Cortex of kidney (tissue), 1 donor: ENCODE results near the gene ZNF438.
"Not testable (repeated sequence)": the region's sequence is repeated elsewhere in the genome, so short reads cannot be mapped to it uniquely, and the experiment has no call there.

Source experiments
- DNase-seq: peaks from one replicate; lab custom pipeline; 2025; lab: John Stamatoyannopoulos, UW

ZNF438 gene

DNA sequence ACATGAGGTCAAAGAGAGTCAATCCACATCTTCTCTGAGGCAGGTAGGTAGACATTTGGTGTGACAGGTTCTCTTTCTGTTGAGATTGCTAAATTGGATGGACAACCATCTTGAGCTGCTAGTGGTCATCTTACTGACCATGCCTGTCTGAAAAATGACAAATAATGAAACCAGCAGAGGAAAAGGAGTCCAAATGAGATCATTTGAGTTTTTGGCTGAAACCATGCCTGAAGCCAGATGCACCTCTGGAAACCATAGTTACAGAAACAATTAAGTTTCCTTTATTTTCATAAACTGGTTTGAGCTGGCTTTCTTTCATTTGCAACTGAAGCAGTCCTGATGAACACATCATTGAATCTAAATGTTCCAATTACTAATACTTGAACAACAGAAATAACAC, 100.6 kb downstream of the ZNF438 start:
- DNase-seq: no peak

GRCh38 chr10:30929901-30930520, 101.7 kb downstream of the ZNF438 start:
- DNase-seq: no peak

DNA sequence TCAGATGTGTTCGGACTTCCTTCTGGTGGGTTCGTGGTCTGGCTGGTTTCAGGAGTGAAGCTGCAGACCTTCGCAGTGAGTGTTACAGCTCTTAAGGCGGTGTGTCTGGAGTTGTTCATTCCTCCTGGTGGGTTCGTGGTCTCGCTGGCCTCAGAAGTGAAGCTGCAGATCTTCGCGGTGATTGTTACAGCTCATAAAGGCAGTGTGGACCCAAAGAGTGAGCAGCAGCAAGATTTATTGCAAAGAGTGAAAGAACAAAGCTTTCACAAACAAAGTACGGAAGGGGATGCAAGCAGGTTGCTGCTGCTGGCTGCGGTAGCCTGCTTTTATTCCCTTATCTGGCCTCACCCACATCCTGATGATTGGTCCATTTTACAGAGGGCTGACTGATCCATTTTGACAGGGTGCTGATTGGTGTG, 102.3 kb downstream of the ZNF438 start:
- DNase-seq: not testable (repeated sequence)

DNA sequence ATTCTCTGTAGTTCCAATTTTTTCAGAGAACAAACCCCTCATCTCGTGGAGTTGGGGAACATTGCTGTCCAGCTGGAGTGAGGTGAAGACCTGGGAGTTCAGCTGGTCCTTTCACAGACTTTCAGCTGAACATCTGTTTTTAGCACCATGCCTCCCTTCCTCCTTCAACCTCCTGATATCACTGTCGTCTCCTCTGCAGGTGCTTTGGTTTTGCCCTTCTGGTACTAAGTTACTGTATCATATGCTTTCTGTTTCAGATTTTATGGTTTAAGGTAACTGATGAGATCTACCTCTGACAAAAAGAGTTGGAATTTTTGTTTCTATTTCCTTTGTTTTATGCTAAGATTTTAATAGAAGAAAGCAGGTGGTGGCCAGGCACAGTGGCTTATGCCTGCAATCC, 102.9 kb downstream of the ZNF438 start:
- DNase-seq: no peak

GRCh38 chr10:30918651-30919050, 113.0 kb downstream of the ZNF438 start:
- DNase-seq: no peak

DNA sequence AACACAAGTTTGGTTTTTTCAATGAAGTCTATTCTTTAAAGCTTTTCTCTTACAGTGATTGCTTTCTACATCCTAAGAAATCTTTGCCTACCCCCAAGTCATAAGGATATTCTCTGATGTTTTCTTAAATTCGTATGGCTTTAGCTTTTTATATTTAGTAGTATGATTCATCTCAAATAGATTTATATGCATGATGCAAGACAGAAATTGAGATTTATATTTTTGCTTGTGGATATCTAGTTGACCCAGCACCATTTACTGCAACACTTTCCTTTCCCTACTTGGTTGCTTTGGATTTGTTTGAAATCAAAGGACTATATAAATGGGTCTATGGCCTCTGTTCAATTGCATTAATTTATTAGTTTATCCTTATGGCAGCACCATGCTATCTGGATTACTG, 113.9 kb downstream of the ZNF438 start:
- DNase-seq: no peak

DNA sequence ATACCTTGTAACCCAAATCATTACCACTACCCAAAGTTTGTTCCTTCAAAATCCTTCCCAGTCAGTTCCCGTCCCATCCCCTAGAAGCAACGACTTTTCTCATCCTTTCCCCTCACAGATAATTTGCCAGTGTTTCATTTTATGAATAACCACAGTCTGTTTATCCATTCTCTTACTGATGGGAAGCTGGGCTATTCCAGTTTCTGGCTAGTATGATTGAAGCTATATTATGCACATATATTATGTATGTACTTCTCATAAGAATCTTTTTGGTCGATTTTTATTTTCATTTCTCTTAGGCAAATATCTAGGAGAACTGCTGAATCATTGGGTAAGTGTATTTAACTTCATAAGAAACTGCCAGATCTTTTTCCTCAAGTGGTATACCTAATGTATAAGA, 114.6 kb downstream of the ZNF438 start:
- no peak for DNase-seq

- no peak for DNase-seq
Observed at GRCh38 chr10:30915146-30915545, 116.5 kb downstream of the ZNF438 start.

- no peak for DNase-seq
Observed at GRCh38 chr10:30911303-30911863, 120.3 kb downstream of the ZNF438 start.

- no peak for DNase-seq
Observed at GRCh38 chr10:30903397-30904138, 128.1 kb downstream of the ZNF438 start.

- DNase-seq: no peak
Observed at GRCh38 chr10:30902621-30903396, 128.9 kb downstream of the ZNF438 start.

DNA sequence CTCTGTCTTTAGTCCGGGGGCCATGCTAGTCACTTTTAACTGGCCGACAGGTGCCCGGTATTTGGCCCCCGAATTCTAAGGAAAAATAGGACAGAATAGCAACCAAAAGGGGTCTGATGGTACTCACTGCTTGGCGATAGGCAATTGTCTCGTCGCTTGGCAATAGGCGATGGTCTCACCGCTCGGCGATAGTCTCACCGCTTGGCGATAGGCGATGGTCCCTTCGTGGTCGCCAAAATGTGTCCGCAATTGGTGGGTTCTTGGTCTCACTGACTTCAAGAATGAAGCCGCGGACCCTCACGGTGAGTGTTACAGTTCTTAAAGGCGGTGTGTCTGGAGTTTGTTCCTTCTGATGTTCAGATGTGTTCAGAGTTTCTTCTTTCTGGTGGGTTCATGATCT, 130.2 kb downstream of the ZNF438 start:
- not testable (repeated sequence) for DNase-seq

GRCh38 chr10:30898964-30899363, 132.7 kb downstream of the ZNF438 start:
- no peak for DNase-seq

GRCh38 chr10:30897547-30897946, 134.1 kb downstream of the ZNF438 start:
- DNase-seq: no peak

DNA sequence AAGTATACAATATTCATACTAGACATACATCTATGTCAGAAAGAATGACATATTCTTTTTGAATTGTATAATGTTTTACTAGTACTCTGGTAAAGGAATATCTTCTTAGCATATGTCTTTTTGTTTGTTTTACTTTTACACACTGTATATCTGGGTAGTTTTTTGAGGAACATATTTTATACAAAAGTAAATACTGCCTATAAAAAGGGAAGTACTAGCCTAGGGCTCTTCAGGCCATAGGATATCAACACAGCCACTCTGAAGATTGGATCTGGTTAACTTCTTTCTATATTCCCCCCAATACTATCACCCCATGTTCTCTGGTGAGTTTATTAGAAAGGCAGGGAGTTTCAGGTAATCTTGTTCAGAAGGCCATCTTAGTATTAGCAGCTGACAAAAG, 134.6 kb downstream of the ZNF438 start:
- DNase-seq: no peak

DNA sequence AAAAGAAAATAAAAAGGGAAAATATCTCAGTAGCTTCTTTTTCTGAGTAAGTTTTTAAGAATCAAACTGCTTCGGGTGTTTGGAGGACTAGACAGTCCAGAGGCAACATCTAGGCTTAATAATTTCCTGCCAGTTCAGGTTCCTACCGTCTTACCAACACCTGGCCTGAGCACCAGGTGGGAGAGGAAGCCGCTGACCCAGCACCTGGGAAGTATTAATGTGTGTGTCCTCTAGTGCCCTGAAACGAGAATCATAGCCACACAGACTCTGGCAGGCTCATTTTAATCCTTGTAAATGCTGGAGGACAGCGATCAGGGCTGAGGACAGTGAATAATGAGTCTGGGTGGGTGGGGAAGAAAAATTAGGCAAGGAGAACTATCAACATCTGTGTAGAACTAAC, 137.4 kb downstream of the ZNF438 start:
- no peak for DNase-seq

- DNase-seq: no peak
Observed at GRCh38 chr10:30893208-30893607, 138.5 kb downstream of the ZNF438 start.

- DNase-seq: no peak
Observed at GRCh38 chr10:30887839-30888238, 143.8 kb downstream of the ZNF438 start.

GRCh38 chr10:30885423-30885822, 146.2 kb downstream of the ZNF438 start:
- no peak for DNase-seq

DNA sequence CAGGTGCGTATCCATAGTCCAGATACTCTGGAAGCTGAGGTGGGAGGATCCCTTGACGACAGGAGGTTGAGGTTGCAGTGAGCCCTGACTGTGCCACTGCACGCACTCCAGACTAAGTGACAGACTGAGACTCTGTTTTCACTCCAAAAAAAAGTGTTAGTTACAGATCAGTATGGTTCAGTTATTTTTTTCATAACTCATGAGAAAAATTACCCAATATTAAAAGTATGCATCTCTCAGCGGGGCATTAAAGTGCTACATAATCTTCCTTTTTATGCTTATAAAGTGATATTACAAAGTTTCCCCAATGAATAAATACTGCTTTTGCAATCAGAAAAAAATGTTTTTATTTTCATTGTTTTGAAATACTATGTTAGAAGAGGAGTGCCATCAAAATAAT, 147.9 kb downstream of the ZNF438 start:
- DNase-seq: no peak

DNA sequence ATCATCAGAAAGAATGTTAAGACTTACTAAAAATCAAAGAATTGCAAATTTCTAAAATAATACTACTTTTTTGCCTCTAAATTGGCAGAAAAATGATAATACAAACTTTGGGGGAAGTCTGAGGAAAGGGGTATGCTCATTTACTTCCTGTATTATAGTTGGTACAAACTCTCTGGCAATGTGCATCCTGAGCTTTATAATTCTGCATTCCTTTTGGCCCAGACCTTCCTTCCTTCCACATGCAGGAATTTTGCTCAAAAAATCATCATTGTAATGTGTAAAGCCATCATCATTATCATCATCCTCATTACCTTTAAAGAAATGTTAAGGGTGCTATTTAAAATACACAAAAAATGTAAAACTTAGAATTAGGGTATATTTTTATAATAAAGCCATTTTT, 148.5 kb downstream of the ZNF438 start:
- DNase-seq: no peak

- DNase-seq: no peak
Observed at GRCh38 chr10:30882281-30882680, 149.4 kb downstream of the ZNF438 start.

DNA sequence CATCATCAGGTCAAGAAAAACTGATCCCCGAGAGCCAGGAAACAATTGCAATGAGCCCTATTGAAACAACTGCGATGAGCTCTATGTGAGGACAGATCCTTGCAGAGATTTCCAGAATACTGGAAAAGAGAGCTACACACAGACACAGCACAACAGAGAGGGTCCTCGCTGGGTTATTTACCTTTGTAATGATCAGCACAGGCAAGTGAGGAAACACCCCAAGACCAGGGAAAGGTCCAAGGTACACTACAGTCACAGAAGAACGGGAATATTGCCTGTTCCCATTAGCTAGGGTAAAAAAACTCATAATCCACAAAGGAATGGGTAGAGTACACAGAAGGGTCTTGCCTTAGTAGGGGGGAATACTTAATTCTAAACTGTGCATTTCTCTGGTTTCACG, 152.7 kb downstream of the ZNF438 start:
- no peak for DNase-seq
